ENCODE results near the gene NR1D2.
A peak's percentile ranks its signal among the peaks of the same experiment; 100 is the strongest.

NR1D2 gene

GRCh38 chr3:23932571-23932970 lies 12.5 kb upstream of the NR1D2 start:
- DNase-seq: no peak

DNA sequence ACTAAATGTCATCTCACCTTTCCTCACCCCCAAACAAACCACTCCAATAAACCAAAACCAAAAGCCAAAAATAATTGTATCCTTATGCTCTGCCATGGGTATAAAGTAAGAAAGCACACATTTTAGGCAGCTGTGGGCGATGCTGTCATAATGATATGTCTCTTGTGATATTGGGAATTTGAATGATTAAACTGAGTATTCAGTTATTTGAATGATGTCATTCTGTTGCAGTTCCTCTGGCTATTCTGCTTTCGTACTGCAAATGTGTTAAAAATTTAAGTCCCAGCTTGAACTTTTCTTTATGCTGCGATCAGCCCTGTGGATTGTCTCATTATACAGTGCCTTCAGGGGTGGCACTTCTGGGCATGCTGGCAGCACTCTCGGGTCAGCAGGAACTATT lies 10.8 kb upstream of the NR1D2 start:
- no peak for DNase-seq

GRCh38 chr3:23937296-23937695 lies 7.8 kb upstream of the NR1D2 start:
- DNase-seq: no peak

- no peak for DNase-seq
These were observed 6.4 kb upstream of the NR1D2 start for GRCh38 chr3:23938688-23939087.

GRCh38 chr3:23940775-23941174 lies 4.3 kb upstream of the NR1D2 start:
- DNase-seq: no peak

GRCh38 chr3:23941440-23941839 lies 3.6 kb upstream of the NR1D2 start:
- no peak for DNase-seq

DNA sequence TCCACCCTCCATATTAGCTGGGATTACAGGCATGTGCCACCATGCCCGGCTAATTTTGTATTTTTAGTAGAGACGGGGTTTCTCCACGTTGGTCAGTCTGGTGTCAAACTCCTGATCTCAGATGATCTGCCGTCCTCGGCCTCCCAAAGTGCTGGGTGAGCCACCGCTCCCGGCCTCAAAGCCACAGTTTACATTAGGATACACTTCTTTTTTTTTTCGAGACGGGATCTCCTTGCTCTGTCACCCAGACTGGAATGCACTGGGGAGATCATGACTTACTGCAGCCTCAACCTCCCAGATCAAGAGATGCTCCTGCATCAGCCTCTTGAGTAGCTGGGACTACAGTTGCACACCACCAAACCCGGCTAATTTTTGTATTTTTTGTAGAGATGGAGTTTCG lies 2.5 kb upstream of the NR1D2 start:
- DNase-seq: no peak

GRCh38 chr3:23944007-23944783 lies 891 bp upstream of the NR1D2 start:
- no peak for DNase-seq

- DNase-seq: no peak
These were observed 502 bp downstream of the NR1D2 start for GRCh38 chr3:23945663-23945912.

DNA sequence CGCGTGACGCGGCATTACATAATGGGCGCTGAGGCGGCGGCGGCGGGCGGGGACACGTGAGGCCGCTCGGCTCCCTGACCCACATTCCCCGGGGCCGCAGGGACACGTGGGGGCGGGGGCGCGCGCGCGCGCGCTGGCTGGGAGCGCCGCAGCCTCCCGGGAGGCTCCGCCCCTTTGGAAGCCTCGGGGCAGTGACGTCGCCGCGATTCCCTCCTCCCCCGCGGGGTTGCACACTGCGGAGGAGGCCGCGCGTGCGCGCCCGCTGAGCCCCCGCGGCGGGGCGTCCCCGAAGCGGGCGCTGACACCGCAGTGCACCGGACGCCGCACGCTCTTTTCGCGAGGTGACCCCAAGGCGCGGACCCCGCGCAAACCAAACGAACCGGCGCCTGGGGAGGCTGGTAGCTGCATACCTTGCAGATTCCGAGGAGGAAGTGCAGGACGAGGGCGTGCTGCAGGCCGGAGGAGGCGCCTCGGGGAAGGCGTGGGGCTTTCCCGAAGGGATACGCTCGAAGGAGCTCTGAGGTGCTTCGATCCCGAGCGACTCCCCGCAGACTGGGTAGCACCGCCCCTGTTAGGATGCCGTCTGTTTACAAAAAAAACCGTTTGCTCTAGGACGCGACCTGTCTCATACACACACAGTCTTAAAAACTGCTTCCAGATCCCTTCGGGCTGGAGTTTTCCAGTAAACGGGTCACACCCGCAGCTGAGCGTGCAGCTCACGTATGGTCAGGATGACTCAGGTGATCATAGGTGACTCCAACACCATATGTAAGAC lies 1.0 kb downstream of the NR1D2 start:
- DNase-seq: peak; percentile 96

GRCh38 chr3:23948761-23949160 lies 3.7 kb downstream of the NR1D2 start:
- DNase-seq: no peak

DNA sequence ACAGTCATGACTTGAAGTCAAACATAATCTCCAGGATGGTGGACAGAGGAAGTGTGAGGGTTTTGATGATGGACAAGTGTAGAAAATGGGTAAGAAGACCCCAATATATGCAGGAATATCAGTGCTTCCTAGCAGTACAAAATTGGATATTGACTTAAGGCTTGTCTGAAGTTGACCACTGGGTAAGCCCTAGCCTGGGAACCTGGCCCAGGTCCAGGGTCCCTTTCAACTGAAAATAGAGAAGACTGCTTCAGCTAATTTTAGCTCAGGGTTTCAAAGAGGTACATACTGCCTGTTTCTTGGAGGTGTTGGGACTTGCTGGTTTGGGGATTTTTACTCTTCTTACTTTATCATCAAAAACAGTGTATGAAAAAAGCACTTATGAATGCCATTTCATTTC lies 4.7 kb downstream of the NR1D2 start:
- no peak for DNase-seq

GRCh38 chr3:23950293-23950692 lies 5.2 kb downstream of the NR1D2 start:
- no peak for DNase-seq

DNA sequence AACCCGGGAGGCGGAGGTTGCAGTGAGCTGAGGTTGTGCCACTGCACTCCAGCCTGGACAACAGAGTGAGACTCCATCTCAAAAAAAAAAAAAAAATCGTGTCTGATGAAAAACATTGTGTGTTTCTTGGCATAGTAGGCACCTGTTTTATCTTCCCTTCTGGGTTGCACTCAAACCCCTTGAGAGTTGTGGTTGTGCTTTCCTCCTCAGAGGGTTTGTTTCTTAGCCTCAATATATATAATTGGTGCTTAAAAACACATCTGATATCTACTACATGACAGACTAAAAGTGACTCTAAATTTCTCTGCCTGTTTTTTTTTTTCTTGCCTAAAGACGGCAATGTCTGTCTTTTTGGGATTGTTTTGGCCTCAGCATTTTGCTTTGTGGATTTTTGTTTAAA lies 7.6 kb downstream of the NR1D2 start:
- DNase-seq: no peak

GRCh38 chr3:23953523-23953922 lies 8.4 kb downstream of the NR1D2 start:
- no peak for DNase-seq

GRCh38 chr3:23954144-23954543 lies 9.1 kb downstream of the NR1D2 start:
- DNase-seq: no peak

DNA sequence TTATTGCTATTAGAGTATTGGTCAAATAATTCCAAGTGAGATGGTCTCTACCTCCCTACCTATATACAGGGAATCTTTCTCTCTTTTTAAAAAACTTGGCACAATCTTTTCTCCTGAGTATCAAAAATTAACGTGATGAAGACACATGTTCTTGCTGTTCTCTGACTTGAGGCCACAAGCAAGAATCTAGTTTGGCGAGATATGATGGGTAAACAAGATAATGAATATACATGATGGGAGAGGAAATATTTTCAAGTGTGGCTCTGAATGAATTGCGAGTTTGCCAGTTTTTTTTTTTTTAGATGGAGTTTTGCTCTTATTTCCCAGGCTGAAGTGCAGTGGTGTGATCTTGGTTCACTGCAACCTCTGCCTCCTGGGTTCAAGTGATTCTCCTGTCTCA lies 11.6 kb downstream of the NR1D2 start:
- DNase-seq: no peak

GRCh38 chr3:23959135-23959900 lies 14.2 kb downstream of the NR1D2 start:
- DNase-seq: no peak

GRCh38 chr3:23960649-23961048 lies 15.6 kb downstream of the NR1D2 start:
- DNase-seq: no peak

DNA sequence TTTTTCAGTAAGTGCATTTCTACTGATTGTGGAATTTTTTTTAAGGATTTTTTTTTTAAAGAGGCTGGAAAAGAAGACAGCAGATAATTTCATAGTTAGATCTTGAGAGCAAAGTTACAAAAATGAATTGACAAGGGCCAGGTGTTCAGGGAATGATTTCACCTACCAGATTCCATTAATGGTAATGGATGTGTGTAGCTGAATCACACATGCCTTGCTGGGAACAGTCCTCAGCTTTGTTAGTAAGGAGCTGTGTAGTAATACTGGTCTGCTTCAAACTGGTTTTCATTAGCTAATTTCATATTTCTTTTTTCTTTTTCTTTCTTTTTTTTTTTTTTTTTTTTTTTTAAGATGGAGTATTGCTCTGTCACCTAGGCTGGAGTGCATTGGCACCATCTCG lies 16.0 kb downstream of the NR1D2 start:
- no peak for DNase-seq

DNA sequence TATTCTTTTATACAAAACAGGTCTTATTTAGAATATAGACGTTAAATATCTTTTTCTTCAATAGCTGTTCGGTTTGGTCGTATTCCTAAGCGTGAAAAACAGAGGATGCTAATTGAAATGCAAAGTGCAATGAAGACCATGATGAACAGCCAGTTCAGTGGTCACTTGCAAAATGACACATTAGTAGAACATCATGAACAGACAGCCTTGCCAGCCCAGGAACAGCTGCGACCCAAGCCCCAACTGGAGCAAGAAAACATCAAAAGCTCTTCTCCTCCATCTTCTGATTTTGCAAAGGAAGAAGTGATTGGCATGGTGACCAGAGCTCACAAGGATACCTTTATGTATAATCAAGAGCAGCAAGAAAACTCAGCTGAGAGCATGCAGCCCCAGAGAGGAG lies 16.8 kb downstream of the NR1D2 start:
- DNase-seq: no peak

- DNase-seq: no peak
These were observed 19.6 kb downstream of the NR1D2 start for GRCh38 chr3:23964537-23965235.

DNA sequence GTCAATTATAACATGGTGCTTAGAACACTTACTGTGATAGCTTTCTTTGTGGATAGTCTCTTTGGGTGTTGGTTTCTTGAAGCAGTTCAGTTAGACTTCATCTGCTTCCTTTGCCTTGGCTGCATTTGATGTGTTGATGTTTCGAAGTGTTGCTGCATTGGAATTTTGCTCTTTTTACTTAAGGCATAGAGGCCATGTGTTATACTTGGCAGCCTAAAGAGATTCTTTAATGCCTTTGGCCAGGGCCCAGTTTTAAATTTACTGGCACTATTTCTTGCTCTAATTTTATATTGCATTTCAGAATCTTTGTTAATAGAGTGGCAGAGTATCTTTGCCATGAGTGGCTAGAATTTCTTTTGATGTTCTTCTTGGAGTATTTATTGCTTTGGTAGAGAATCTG lies 21.2 kb downstream of the NR1D2 start:
- DNase-seq: no peak
